Uterus (tissue), 4 donors: ENCODE data around the gene SHB. TPM values are rescaled to one million over a fixed set of nuclear protein-coding genes. Genes with fewer than 3 reads are reported as not detected.

ENCODE experiments used
- DNase-seq, 2 donors: peaks; one replicate each; pipeline ENCODE4 v3.0.0-alpha.2; 2019 to 2020
- H3K27ac ChIP-seq, 2 donors: fragments of 200-600 bp; sonication (generic); 1 replicate in 1 of 2; 2 replicates in 1 of 2; pipeline ENCODE4 v1.5.1; 2016 to 2018
- H3K27me3 ChIP-seq, 2 donors: fragments of 200-600 bp; sonication (generic); one replicate each; pipeline ENCODE4 v1.5.1; 2018 to 2019; ENCODE audit warnings: control low read depth in 1 of 2
- H3K36me3 ChIP-seq, 2 donors: fragments of 200-600 bp; sonication (generic); one replicate each; pipeline ENCODE4 v1.5.1; 2019; ENCODE audit warnings: control low read depth in 1 of 2
- H3K4me1 ChIP-seq, 2 donors: fragments of 200-600 bp; sonication (generic); one replicate each; pipeline ENCODE4 v1.5.1; 2018 to 2019; ENCODE audit warnings: control low read depth in 1 of 2
- H3K4me3 ChIP-seq, 2 donors: fragments of 200-600 bp; sonication (generic); 1 replicate in 1 of 2; 2 replicates in 1 of 2; pipeline ENCODE4 v1.5.1; 2018 to 2019; ENCODE audit warnings: mild to moderate bottlenecking in 1 of 2
- H3K9me3 ChIP-seq, 2 donors: fragments of 200-600 bp; sonication (generic); one replicate each; pipeline ENCODE4 v1.5.1; 2019; ENCODE audit warnings: control low read depth in 1 of 2
- CTCF ChIP-seq, 4 experiments: fragments of 200-600 bp in 2 of 4; fragments of 450-650 bp in 2 of 4; sonication (generic) in 2 of 4; IDR thresholded peaks; one replicate each; pipeline ENCODE4 v1.5.1; 2016 to 2019; ENCODE audit warnings: antibody characterized with exemption in 4 of 4, mild to moderate bottlenecking in 2 of 4, moderate library complexity in 1 of 4
- POLR2A ChIP-seq, 2 donors: fragments of 450-650 bp; IDR thresholded peaks; one replicate each; pipeline ENCODE4 v1.6.1; 2016; ENCODE audit warnings: antibody characterized with exemption in 2 of 2, mild to moderate bottlenecking in 1 of 2, moderate library complexity in 1 of 2
- intact Hi-C: fragments of 100-400 bp; cut with DNase I; formaldehyde crosslinking; loops from one replicate; pipeline ENCODE4 v1.15.1; 2023; ENCODE audit warnings: low total_unique reads
- total RNA-seq, 4 donors: library from RNA; depleted of rRNA in 3 of 4; stranded (reverse); fragments of >200 nt in 3 of 4; gene quantifications; one replicate each; pipeline versions ENCODE4 v1.1.0 to v1.2.4, GENCODE V29; 2014 to 2023
- donor health status: DM: yes; HTN: yes; CAD: no.

Gene SHB
- total RNA-seq, 4 donors from 2014 or later = 3.5 to 19.6 (median 7.3) TPM

DNA sequence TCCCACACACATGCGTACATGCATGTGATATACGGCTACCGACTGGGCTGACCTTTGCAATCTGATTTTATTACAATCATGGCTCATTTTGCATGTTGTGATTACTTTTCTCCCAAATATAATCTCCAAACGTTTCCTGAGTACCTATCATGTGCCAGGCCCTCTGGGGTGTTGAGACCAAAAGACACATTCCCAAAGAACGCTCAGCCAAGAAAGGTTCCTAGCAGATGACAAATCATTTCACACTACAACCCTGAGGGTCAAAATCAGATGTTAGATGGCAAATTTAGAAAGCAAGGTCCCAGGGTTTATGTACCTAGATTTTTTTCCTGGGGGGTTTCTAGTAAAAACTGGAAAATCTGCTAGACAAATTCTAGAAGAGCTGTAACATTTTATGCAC is 132.7 kb downstream of the SHB start:
- no peak overlapping the region for H3K4me3 ChIP-seq
- H3K27me3 ChIP-seq = no peaks in the 10 kb centered on the region
- no peaks in the 10 kb centered on the region for H3K9me3 ChIP-seq
- intact Hi-C loops = no loop called here
- TF ChIP-seq CTCF (IDR thresholded peaks at IDR 0.05) (no peak), POLR2A (IDR thresholded peaks at IDR 0.05) (no peak)
- peaks cover 9 to 10% of the 10 kb centered on the region in 2 donors for H3K4me1 ChIP-seq
- no peaks in the 10 kb centered on the region for H3K36me3 ChIP-seq
- no peak overlapping the region for H3K27ac ChIP-seq
- DNase-seq = no peak

- no peak overlapping the region for H3K27ac ChIP-seq
- intact Hi-C loops = no loop called here
- H3K27me3 ChIP-seq = no peaks in the 10 kb centered on the region
- no peaks in the 10 kb centered on the region for H3K9me3 ChIP-seq
- H3K4me3 ChIP-seq = no peak overlapping the region
- no peak for TF ChIP-seq POLR2A (IDR thresholded peaks at IDR 0.05)
- TF ChIP-seq CTCF (IDR thresholded peaks at IDR 0.05) = no peak
- H3K36me3 ChIP-seq = no peaks in the 10 kb centered on the region
- DNase-seq = no peak
- H3K4me1 ChIP-seq = peaks cover 9 to 10% of the 10 kb centered on the region in 2 donors
These were observed 133.9 kb downstream of the SHB start for GRCh38 chr9:37935096-37935495.

DNA sequence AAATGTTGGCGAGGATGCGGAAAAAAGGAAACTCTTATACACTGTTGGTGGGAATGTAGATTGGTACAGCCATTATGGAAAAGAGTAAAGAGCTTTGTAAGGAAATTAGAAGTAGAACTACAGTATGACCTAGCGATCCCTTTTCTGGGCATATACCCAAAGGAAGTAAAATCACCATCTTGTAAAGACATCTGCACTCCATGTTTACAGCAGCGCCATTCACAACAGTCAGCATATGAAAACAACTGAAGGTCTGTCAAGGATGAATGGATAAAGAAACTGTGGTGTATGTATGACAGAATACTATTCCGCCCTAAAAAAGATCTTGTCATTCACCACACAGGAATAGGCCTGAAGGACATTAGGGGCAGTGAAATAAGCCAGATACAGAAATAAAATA is 137.4 kb downstream of the SHB start:
- Histone ChIP-seq H3K27me3 (no peaks in the 10 kb centered on the region), H3K4me3 (no peak overlapping the region), H3K27ac (no peak overlapping the region), H3K9me3 (no peaks in the 10 kb centered on the region), H3K36me3 (no peaks in the 10 kb centered on the region), H3K4me1 (no peaks in the 10 kb centered on the region)
- TF ChIP-seq CTCF (IDR thresholded peaks at IDR 0.05) (no peak), POLR2A (IDR thresholded peaks at IDR 0.05) (no peak)
- intact Hi-C loops = no loop called here
- no peak for DNase-seq

DNA sequence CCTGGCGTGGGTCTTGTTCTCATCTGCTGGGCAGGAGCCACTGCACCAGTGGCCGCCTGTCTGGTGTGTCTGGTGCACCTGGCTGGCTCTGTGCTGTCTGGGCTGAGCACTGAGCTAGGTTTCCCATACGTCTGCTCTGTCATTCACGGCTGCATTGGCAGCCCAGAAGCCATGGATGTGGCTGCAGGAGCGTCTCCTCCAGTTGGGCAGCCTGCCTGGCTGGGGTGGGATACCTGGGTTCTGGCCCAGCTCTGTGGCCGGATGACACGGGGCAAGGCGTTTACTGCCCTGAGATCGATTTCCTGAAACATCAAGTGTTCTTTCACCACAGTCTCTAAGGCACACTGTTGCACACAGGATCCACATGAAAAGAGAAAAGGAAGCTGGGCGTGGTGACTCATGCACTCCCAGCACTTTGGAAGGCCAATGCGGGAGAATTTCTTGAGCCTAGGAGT is 139.6 kb downstream of the SHB start:
- Histone ChIP-seq H3K4me1 (no peaks in the 10 kb centered on the region), H3K27ac (no peak overlapping the region), H3K27me3 (no peaks in the 10 kb centered on the region), H3K4me3 (no peak overlapping the region), H3K36me3 (no peaks in the 10 kb centered on the region), H3K9me3 (no peaks in the 10 kb centered on the region)
- peak in 1 of 2 donors; percentile 28 for DNase-seq
- intact Hi-C loops = no loop called here
- TF ChIP-seq POLR2A (IDR thresholded peaks at IDR 0.05) (no peak), CTCF (IDR thresholded peaks at IDR 0.05) (no peak)

- no peaks in the 10 kb centered on the region for H3K36me3 ChIP-seq
- intact Hi-C loops = no loop called here
- H3K27me3 ChIP-seq = no peaks in the 10 kb centered on the region
These were observed 140.2 kb downstream of the SHB start for GRCh38 chr9:37928552-37929430.

More at GRCh38 chr9:37928552-37929430, 140.2 kb downstream of the SHB start:
- Histone ChIP-seq H3K9me3 (no peaks in the 10 kb centered on the region), H3K27ac (no peak overlapping the region), H3K4me3 (no peak overlapping the region), H3K4me1 (no peaks in the 10 kb centered on the region)
- TF ChIP-seq POLR2A (IDR thresholded peaks at IDR 0.05) = no peak
- TF ChIP-seq CTCF (IDR thresholded peaks at IDR 0.05) = no peak
- no peak for DNase-seq
